Superior temporal gyrus (tissue), 1 donor: ENCODE measurements around the gene EEF2K.

Experiments
- DNase-seq: peaks from one replicate; pipeline ENCODE4 v3.0.0-alpha.2; 2016; ENCODE audit errors: extremely low spot score

Gene EEF2K

DNA sequence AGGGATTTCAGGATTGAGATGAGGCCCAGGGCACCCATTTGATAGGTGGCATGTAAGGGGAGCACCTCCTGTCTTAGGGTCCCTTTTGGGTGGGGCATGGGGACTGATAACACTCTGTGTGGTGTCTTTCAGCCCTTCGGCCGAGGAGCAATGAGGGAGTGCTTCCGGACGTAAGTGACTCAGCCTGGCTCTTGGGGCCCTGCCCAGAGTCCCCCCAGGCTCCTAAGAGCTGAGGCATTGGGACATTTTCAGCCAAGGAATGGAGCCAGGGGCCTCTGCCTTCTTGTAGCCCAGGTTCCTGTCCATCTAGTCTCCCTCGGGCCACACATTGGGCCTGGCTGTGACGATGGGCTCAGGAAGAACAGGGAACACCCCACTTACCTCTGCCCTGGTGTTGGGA lies 44.4 kb downstream of the EEF2K start:
- no peak for DNase-seq

DNA sequence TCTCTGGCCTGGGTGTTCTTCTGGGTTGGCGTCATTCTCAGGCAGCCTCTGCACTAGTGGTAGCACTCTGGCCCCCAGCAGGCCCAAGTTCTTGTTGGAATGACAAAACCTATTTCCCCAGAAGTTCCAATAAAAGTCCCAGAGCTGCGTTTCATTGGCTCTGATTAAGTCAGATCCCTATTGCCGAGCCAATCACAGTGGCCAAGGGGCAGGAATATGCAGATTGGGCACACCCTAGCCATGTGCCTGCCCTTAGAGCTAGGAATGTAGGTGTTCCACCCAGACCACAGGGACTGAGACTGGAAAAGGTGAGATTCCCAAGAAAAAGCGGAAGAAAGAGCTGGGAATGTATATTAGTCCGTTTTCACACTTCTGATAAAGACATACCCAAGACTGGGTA lies 46.2 kb downstream of the EEF2K start:
- no peak for DNase-seq

DNA sequence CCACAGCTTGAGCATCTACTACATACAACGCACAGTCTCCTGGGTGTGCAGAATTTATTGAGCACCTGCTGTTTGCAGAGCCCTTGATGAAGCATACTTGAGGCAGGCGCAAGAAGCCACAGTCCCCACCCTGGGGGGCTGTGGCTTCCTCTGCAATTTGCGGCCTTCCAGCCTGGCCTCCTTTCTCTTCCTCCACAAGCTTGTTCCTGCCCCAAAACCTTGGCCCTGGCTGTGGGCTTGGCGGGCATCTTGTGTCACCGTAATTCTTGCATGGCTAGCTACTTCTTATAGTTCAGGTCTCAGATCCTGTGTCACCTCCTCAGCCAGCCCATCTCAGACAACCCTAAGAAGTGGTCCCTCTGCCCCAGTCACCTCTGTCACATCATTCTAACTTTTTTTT lies 47.2 kb downstream of the EEF2K start:
- DNase-seq: no peak

DNA sequence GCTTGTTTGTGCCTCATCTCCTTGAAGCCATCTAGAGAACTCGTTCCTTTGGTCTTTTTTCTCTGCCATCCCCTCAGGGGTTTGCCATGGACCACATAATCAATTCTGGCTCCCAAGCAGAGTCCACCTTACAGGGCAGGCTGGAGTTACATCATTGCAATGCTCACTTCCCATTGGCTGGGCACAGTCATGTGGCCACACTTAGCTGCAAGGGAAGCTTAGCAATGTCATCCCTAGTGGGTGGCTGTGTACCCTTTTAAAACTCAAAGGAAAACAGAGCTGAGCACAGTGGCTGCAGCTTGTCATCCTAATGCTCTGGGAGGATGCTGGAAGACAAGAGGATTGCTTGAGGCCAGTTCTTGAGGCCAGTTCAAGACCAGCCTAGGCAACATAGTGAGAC lies 49.3 kb downstream of the EEF2K start:
- no peak for DNase-seq

DNA sequence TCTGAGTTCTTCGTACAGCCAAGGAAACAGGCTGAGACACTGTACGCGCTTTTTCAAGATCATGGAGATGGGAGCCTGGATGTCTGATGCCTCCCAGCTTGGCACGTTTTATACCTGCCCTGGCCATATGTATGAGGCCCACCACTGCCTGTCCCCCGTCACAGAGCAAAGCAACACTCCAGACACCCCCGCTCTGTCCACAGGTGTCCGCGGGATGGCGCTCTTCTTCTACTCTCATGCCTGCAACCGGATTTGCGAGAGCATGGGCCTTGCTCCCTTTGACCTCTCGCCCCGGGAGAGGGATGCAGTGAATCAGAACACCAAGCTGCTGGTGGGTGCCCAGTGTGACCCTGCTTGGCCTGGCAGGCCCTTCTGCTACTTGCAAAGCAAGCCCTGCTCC lies 51.4 kb downstream of the EEF2K start:
- no peak for DNase-seq

DNA sequence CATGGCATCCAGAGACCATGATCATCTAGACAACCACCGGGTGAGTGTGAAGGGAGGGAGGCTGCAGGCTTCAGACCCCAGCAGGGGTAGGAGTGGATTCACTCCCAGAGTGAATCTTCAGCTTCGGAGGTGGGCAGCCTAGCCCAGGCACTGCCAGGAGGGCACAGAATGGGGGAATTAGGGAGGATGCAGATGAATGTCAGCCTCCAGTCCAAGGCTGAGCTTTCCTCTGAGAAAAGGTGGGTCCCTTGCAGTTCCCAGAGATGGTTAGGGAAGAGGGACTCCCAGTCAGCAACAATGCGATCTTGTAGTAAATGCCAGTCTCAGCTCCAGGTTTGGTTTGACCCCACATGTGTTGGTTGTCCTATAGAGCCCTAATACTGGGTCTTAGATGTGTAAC lies 54.4 kb downstream of the EEF2K start:
- DNase-seq: no peak

DNA sequence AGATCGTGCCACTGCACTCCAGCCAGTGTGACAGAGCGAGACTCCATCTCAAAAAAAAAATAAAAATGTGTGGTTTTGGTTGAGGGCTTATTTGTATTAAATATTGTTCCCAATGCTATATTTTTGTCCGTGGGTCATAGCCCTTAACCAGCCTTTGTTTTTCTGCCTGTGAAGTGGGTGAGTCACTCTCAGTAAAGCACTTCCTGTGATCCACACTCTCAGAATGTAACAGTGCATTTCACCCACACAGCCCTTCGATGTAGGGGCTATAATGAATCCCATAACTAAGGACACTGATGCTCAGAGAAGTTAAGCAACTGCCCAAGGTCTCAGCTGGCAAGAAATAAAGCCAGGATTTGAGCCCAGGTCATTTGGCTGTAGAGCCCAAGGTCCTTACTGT lies 56.4 kb downstream of the EEF2K start:
- no peak for DNase-seq

DNA sequence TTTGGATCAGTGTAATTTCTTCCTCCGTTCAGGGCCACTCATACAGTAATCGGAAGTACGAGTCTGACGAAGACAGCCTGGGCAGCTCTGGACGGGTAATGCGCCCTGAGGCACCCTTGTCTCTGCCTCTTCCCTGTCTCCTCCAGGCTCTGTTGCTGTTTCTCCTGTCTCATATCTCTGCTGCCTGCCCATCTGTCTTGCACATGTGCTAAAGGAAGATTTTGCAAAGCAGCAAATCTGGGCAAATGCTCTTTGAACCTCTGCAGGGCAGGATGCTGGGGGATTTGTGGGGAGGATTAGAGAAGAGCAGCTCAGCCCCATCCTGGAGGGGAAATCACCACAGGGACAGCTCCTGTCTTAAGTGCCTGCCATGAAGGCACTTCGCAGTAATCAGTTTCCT lies 58.7 kb downstream of the EEF2K start:
- DNase-seq: no peak

DNA sequence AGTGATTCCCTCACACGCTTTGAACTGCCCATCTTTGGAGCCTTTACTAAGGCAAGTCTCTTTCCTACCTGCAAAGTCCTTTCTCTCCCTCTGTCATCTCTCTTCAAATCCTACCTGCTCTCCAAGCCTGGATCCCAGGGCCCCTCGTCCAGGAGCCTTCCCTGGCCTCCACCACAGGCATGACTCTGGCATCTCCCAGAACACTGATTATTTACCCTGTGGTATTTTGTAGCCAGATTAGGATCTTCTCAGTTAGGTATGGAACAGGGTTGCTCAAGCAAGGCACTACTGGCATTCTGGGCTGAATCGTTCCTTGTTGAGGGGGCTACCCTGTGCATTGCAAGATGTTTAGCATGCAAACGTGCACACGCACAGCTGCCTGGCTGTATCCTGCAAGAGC lies 59.3 kb downstream of the EEF2K start:
- DNase-seq: no peak

DNA sequence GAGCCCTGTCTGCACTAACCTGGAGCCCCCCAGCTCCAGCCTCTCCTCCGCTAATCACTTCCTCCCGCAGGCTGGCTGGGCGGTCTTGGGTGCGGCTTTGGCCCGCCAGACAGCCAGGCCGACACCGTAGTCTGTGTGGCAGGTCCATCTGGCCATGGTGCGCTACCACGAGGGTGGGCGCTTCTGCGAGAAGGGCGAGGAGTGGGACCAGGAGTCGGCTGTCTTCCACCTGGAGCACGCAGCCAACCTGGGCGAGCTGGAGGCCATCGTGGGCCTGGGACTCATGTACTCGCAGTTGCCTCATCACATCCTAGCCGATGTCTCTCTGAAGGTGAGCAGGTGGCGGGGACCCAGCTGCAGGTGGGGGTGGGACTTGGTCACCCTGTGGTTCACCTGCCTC lies 60.5 kb downstream of the EEF2K start:
- DNase-seq: no peak

DNA sequence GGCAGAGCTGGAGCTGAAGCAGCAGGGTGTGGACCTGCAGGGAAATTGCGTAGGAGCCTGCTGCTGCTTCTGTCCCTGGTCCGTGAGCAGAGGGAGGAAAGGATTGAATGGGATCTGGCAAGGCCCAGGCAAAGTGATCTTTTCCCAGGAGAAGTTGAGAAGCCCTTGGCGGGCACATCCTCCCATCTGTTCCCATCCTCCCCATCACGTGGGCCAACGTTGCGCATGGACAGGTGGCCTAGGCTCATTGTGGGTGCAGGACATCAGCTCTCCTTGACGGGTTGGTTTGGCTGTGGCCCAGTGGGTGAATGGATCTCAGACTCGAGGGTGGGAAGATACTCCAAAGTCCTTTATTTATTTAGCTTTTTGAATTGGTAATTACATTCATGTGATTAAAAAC lies 61.7 kb downstream of the EEF2K start:
- no peak for DNase-seq

DNA sequence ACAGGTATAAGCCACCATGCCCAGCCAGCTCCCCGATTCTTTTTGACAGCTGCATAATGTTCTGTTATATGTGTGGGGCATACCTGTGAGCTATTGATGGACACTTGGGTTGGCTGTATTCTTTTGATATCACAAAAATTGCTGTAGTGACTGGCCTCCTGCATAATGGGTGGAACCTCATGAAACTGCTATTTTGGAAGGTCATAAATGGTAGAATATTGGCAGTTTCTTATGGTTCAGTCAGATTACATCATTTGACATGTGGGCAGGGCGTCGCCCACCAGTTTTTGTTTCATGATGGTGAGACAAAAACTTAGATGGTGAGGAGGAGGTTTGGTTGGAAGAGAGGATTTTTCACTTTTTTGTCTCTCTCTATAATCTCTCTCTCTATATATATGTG lies 64.4 kb downstream of the EEF2K start:
- no peak for DNase-seq

DNA sequence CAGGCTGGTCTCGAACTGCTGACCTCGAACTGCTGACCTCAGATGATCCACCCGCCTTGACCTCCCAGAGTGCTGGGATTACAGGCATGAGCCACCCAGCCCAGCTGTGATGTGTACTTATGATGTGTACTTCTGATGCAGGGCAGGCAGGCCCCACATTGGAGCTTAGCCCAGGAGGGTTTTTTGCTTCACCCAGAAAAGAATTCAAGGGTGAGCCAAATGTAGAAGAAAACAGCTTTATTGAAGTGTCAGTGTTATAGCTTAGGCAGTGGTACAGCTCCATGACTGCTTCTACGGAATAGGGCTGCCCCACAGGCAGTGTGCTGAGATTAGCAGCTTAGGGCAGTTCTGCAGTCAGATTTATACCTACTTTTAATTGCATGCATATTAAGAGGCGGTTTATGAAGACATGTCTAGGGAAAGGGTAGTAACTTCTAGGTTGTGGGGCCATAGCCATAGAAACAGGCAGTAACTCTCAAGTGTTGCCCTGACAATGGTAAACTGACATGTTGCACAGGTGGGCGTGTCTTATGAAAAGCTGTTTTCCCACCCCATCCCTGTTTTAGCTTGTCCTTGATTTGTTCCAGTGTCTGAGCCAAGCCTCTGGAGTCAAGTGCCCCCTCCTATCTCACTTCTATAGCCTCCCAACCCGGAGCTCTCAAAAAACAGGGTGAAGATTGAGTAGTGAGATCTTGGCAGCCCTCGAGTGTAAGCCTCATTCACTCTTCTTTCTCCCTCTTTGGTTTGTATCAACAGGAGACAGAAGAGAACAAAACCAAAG lies 67.0 kb downstream of the EEF2K start:
- no peak for DNase-seq

DNA sequence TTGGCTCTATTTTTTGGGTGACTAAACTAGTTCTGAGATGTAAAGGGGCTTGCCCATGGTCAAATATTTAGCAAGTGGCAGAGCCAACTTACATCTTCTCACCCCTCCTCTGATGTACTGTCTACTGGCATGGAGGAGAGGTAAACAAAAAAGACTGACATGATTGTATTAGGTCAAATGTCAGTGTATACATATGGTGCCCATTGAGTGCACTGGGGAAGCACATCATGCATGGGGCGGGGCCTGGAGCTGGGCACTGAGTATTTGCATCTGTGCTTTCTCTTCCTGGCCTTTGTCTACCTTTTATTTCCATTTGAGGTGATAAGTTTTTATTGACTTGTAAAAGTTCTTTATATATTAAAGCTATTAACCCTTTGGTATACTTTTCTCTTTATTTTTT lies 68.8 kb downstream of the EEF2K start:
- DNase-seq: no peak

DNA sequence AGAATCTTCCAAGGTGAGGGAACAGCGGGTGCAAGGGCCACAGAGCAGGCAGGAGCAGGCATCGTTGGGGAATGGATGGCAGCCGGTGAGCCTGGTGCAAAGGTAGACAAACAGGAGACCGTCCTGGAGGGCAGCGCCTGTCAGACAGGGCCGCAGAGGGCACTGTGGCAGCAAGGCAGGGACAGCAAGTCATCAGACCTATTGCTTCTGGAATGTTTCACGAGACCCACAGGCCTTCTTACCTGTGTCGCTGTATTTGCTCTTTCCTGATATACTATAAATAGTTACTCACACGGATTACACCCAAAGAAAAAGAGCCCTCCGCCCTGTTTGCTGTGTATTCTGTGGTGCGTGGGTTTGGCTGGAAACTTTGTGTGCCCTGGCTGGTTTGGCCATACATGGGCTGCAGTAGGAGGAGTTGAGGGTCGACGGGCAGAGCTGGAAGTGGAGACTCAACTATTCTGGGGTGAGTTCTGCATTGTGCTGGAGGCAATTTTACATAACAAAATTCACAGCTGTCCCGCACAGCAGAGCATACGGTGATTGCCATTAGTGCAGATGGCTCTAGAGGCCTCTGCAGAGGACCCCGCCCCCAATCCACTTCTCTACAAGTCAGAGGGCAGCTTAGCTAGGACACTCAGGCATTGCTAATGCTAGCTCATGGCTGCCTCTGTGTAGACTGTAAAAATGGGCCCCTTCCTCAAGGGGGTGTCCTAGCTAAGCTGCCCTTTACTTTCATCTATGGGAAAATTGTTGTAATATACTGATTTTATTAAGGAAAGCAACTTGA lies 72.6 kb downstream of the EEF2K start:
- DNase-seq: no peak

DNA sequence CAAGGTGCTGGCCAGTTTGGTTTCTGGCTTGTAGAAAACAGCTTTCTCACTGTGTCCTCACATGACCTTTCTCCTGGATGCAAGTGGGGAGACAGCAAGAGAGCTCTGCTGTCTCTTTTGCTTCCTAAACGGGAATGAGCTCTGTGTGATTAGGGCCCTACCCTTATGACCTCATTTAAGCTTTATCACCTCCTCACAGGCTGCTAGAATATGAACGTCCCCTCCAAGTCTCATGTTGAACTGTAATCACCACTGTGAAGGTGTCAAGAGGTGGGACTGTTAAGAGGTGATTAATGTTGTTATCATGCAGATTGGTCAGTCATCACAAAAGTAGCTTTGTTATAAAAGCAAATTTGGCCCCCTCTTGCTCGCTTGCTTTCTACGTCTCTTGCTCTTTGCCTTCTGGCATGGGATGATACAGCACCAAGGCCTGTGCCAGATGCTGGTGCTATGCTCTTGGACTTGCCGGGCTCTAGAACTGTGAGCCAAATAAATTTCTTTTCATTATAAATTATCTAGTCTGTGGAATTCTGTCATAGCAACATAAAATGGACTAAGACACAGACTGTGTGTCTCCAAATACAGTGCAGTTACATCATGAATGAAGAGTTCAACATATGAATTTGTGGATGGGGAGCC lies 76.3 kb downstream of the EEF2K start:
- no peak for DNase-seq

DNA sequence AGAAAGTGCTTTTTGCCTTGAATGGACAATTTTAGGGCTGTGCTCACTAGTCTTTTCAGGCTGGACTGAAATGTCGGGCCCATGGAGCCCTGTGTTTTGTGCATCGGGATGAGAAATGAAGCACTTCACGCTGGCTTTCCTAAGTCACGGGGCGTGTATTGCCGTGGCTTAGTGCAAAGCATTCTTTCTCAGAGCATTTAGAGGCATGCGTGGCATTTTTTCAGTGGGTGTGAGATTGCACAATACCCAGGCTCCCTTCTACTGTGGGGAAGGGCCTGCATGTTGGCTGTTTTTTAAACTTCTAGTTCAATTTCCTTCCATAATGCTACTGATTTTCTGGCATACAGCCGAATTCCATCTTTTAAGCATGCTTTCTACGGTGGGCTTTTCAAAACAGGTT lies 78.6 kb downstream of the EEF2K start:
- DNase-seq: no peak

DNA sequence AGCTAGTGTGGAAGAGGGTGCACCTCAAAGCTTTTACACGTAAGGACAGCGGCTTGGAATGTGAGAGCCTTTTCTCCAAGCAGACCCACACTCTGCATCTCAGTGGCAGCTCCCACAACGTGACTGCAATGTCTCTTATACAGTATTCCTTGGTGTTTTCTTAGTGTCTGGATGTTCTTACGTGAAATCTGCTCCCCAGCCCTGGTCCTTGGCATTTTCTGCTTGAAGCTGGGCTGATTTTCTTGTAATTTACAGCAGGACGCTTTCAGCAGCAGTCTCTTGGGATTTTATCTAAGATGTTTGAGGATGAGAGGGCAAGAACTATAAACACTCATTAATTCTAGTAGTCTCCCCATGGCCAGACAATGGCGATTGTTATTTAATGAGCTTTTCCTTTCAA lies 79.0 kb downstream of the EEF2K start:
- no peak for DNase-seq

DNA sequence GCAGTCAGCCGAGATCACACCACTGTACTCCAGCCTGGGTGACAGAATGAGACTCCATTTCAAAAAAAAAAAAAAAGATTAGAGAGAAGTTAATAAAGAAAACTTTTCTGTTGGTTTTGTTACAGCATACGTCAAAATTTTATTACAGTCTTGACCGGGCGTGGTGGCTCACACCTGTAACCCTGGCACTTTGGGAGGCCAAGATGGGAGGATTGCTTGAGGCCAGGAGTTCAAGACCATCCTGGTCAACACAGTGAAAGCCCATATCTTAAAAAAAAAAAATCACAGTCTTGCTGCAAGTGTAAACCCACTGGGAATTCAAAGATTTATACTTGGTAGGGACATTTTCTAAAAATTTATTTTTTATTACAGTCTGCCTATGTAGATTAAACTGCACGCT lies 84.9 kb downstream of the EEF2K start:
- DNase-seq: no peak

DNA sequence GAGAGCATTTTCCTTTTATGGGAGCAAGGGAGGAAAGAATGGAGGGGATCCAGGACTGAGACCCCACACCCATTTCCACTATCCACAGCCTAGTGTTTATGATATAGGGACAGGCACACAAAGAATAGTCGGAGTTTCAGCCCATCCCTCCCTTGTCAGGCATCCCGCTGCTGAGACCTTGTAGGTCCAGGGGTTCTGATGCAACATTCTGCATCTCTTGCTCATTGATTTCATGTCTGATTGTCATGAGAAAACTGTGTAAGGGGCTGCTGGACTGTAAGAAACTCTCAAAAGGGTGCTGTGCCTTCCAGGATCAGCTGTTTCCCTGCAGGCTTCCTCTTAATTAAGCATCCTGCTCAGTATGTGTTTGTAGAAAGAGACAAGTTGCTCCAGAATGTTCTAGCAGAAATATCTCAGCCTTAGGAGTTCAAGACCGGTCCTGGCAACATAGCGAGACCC lies 85.8 kb downstream of the EEF2K start:
- DNase-seq: no peak

DNA sequence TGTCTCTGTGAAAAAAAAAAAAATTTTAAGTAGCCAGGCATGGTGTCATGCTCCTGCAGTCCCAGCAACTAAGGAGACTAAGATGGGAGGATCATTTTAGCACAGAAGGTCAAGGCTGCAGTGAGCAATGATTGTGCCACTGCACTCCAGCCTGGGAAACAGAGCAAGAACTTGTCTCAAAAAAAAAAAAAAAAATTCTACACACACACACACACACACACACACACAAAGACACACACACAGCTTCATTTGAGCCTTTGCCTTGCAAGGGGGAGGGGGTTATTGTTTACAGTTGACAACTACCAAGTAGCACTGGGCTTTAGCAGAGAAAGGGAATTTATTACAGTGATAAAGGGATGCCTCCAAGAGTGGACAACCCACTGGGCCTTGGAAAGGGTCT lies 86.2 kb downstream of the EEF2K start:
- no peak for DNase-seq

DNA sequence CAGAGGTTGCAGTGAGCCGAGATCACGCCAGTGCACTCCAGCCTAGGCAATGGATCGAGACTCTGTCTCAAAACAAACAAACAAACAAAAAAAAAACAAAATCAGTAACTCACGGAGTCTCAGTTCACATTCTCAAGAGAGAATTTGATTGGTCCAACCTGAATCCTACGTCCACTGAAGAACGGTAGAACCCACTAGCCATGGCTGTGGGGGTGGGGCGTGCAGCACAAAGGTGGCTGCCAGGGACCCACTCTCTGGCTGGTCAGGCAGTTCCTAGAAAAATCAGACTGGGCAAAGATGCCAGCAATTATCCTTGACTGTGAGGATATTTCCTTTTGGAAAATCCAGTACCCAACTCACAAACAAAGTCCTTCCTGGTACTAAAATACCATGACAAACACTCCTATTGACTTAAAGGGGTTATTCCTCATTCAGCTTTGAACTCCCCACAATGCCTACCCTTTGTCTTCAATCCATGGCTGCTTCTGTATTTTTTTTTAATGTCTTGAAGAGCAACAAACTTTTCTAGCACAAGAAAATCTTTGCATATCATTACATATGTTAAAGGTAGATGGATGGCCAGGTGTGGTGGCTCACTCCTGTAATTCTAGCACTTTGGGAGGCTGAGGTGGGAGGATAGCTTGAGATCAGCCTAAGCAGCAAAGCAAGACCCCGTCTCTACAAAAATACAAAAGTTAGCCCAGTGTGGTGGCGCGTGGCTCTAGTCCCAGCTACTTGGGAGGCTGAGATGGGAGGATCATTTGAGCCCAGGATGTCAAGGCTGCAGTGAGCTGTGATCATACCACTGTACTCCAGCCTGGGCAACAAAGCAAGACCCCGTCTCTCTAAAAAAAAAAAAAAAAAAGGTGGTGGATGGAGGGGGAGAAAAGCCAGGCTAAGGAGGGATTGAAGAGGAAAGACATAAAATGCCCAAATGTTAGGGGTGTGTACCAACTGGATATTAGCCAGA lies 87.3 kb downstream of the EEF2K start:
- no peak for DNase-seq
